ENCODE results near the gene HES5. TPM values are rescaled to one million over a fixed set of nuclear protein-coding genes. Genes with fewer than 3 reads are reported as not detected.

HES5 gene
- total and polyA plus RNA-seq, 2 of the 4 experiments (the other 2 are of a cell fraction): not detected

- no peak overlapping the region for H2AK5ac ChIP-seq (ENCODE audit: low read depth, low read length)
- no peak overlapping the region for H2AFZ ChIP-seq (replicated peaks; ENCODE audit: low read length, poor library complexity)
- no peaks in the 10 kb centered on the region for H3K9me3 ChIP-seq (ENCODE audit: control insufficient read depth, insufficient read depth, low read length)
- H3K14ac ChIP-seq (replicated peaks; ENCODE audit: low read depth, low read length): no peak overlapping the region
- peaks cover 0 to 12% of the 10 kb centered on the region in 2 experiments; a peak in 2 of 4 replicates for H3K79me1 ChIP-seq (ENCODE audit: low read depth in 1 of 2, low read length in 2 of 2)
- H4K5ac ChIP-seq (ENCODE audit: low read depth, low read length): no peak overlapping the region
- no peak for DNase-seq
- ChIA-PET POLR2A (ENCODE audit: unreplicated experiment) (no interaction called here), CTCF (no interaction called here)
- no peak for TF ChIP-seq FOS (IDR thresholded peaks at IDR 0.05; ENCODE audit: low read depth, low read length)
- TF ChIP-seq MXI1 (IDR thresholded peaks at IDR 0.05; ENCODE audit: borderline replicate concordance, low read depth, low read length): no peak
- TF ChIP-seq SMC3 (IDR thresholded peaks at IDR 0.05; ENCODE audit: low read depth, low read length): no peak
- no peak for TF ChIP-seq CTCF (conservative IDR thresholded peaks at IDR 0.05; ENCODE audit: low read depth, low read length)
- TF ChIP-seq ELK1 (IDR thresholded peaks at IDR 0.05; ENCODE audit: borderline replicate concordance, low read depth, low read length): no peak
- no peak for TF ChIP-seq RFX5 (IDR thresholded peaks at IDR 0.05; ENCODE audit: low read depth, low read length)
- no peak for TF ChIP-seq BHLHE40 (IDR thresholded peaks at IDR 0.05; ENCODE audit: low read depth, low read length)
- TF ChIP-seq, protein P1, sequence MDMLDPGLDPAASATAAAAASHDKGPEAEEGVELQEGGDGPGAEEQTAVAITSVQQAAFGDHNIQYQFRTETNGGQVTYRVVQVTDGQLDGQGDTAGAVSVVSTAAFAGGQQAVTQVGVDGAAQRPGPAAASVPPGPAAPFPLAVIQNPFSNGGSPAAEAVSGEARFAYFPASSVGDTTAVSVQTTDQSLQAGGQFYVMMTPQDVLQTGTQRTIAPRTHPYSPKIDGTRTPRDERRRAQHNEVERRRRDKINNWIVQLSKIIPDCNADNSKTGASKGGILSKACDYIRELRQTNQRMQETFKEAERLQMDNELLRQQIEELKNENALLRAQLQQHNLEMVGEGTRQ (IDR thresholded peaks at IDR 0.05; ENCODE audit: low read depth, low read length): no peak
- TF ChIP-seq CEBPB (IDR thresholded peaks at IDR 0.05; ENCODE audit: low read depth, low read length): no peak
- TF ChIP-seq NFE2L2 (IDR thresholded peaks at IDR 0.05; ENCODE audit: low read depth, low read length): no peak
- TF ChIP-seq RCOR1 (IDR thresholded peaks at IDR 0.05; ENCODE audit: insufficient replicate concordance, low read length): no peak
- no peak for TF ChIP-seq MAZ (IDR thresholded peaks at IDR 0.05; ENCODE audit: borderline replicate concordance, low read depth, low read length)
- TF ChIP-seq CHD1 (IDR thresholded peaks at IDR 0.05; ENCODE audit: low read depth, low read length): no peak
- dilution Hi-C loops (cut with HindIII; ENCODE audit: low sequenced_read_pairs, unreplicated experiment): no loop called here
- no peak overlapping the region for H3K9ac ChIP-seq (ENCODE audit: low read depth, low read length)
- H3K4ac ChIP-seq (ENCODE audit: low read depth, low read length): no peak overlapping the region
- no peak overlapping the region for H2BK120ac ChIP-seq (ENCODE audit: low read depth, low read length)
- no peak overlapping the region for H2AK9ac ChIP-seq (replicated peaks; ENCODE audit: low read depth, low read length, poor library complexity)
- no peak overlapping the region for H3K4me3 ChIP-seq (ENCODE audit: insufficient read depth, low read depth, low read length)
- H4K91ac ChIP-seq (ENCODE audit: insufficient read depth, low read depth, low read length): no peak overlapping the region
- no peak overlapping the region for H2BK5ac ChIP-seq (ENCODE audit: low read depth, low read length, poor library complexity, severe bottlenecking)
- BruUV-seq (replicated peaks): no TSS peak
- no peaks in the 10 kb centered on the region for H3K27me3 ChIP-seq (ENCODE audit: control insufficient read depth, insufficient read depth, low read length)
- no peak overlapping the region for H2BK20ac ChIP-seq (ENCODE audit: low read depth, low read length)
- H3K27ac ChIP-seq (ENCODE audit: insufficient read depth, low read length): no peak overlapping the region
- H2BK15ac ChIP-seq (ENCODE audit: low read depth, low read length): no peak overlapping the region
- intact Hi-C loops (cut with micrococcal nuclease): no loop called here
- H3K9me1 ChIP-seq (ENCODE audit: insufficient read depth, low read length): no peaks in the 10 kb centered on the region
- no peak overlapping the region for H4K8ac ChIP-seq (ENCODE audit: low read depth in 2 of 2, low read length in 2 of 2)
- no peak for ATAC-seq (ENCODE audit: low read depth)
- no peak overlapping the region for H3K23ac ChIP-seq (ENCODE audit: low read depth, low read length)
- no peaks in the 10 kb centered on the region for H3K4me1 ChIP-seq (ENCODE audit: control insufficient read depth, insufficient read depth, low read length)
- no peak overlapping the region for H3K56ac ChIP-seq (ENCODE audit: extremely low read depth, insufficient read depth, low read length)
- no peak overlapping the region for H3K18ac ChIP-seq (ENCODE audit: low read depth, low read length)
- in situ Hi-C loops (cut with MboI; ENCODE audit: low sequenced_read_pairs): no loop called here
- no peaks in the 10 kb centered on the region; the same call in none of the 2 replicates for H4K20me1 ChIP-seq (ENCODE audit: insufficient read depth, low read length)
- no peak overlapping the region for H3K4me2 ChIP-seq (ENCODE audit: low read depth, low read length)
- H3K36me3 ChIP-seq (ENCODE audit: control insufficient read depth, insufficient read depth, low read length): peaks cover 91% of the 10 kb centered on the region
- WGBS, 2 experiments (ENCODE audit: extremely low coverage in 2 of 2, insufficient read length in 1 of 2): 99% methylated on average over 22 of the region's 43 CpGs; no CpG with 5 or more reads in 1 of the 2 experiments
Measured at GRCh38 chr1:2513939-2514652, 16.0 kb downstream of the HES5 start.
